ENCODE results near the gene NEURL2. TPM values are rescaled to one million over a fixed set of nuclear protein-coding genes. Genes with fewer than 3 reads are reported as not detected.

Gene NEURL2
- total RNA-seq, 1 donor from 2014 or later, result 7.4 TPM

DNA sequence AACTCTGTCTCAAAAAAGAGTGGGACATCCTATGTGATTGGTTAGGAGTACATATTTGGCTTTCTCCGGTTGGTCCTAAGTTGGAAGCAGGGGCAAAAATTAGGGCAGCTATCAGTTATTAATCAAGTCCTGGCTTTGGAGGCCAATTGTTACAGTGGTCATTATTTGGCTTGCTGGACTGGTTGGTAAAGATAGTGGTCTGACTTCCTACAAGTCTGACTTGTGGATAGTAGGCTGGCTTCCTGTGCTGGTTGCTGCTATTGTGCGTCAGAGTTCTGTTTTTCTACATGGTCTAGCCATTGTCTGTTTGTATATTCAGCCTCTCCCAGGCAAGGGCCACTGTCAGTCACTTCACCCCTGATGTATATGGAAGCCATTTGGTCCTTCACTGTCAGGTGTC lies 40.8 kb downstream of the NEURL2 start:
- no peak overlapping the region for H3K4me3 Mint-ChIP-seq (ENCODE audit: unreplicated experiment)
- H3K4me1 Mint-ChIP-seq (ENCODE audit: unreplicated experiment), result peaks cover 5% of the 10 kb centered on the region
- H3K36me3 Mint-ChIP-seq (ENCODE audit: unreplicated experiment), result peaks cover 16% of the 10 kb centered on the region
- no peak for DNase-seq (ENCODE audit: extremely low spot score, unreplicated experiment)
- TF ChIP-seq, protein P1, sequence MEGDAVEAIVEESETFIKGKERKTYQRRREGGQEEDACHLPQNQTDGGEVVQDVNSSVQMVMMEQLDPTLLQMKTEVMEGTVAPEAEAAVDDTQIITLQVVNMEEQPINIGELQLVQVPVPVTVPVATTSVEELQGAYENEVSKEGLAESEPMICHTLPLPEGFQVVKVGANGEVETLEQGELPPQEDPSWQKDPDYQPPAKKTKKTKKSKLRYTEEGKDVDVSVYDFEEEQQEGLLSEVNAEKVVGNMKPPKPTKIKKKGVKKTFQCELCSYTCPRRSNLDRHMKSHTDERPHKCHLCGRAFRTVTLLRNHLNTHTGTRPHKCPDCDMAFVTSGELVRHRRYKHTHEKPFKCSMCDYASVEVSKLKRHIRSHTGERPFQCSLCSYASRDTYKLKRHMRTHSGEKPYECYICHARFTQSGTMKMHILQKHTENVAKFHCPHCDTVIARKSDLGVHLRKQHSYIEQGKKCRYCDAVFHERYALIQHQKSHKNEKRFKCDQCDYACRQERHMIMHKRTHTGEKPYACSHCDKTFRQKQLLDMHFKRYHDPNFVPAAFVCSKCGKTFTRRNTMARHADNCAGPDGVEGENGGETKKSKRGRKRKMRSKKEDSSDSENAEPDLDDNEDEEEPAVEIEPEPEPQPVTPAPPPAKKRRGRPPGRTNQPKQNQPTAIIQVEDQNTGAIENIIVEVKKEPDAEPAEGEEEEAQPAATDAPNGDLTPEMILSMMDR (IDR thresholded peaks at IDR 0.05), result no peak
- no peak overlapping the region for H3K27ac Mint-ChIP-seq (ENCODE audit: unreplicated experiment)
- no peaks in the 10 kb centered on the region for H3K9me3 Mint-ChIP-seq (ENCODE audit: unreplicated experiment)
- no peaks in the 10 kb centered on the region for H3K27me3 Mint-ChIP-seq (ENCODE audit: unreplicated experiment)

- TF ChIP-seq, protein P1 (IDR thresholded peaks at IDR 0.05), result no peak
- H3K27me3 Mint-ChIP-seq (ENCODE audit: unreplicated experiment), result no peaks in the 10 kb centered on the region
- no peak overlapping the region for H3K27ac Mint-ChIP-seq (ENCODE audit: unreplicated experiment)
- H3K4me1 Mint-ChIP-seq (ENCODE audit: unreplicated experiment), result no peaks in the 10 kb centered on the region
- H3K36me3 Mint-ChIP-seq (ENCODE audit: unreplicated experiment), result peaks cover 20% of the 10 kb centered on the region
- no peak for DNase-seq (ENCODE audit: extremely low spot score, unreplicated experiment)
- H3K9me3 Mint-ChIP-seq (ENCODE audit: unreplicated experiment), result no peaks in the 10 kb centered on the region
- H3K4me3 Mint-ChIP-seq (ENCODE audit: unreplicated experiment), result no peak overlapping the region
Measured at GRCh38 chr20:45848969-45849582, 41.9 kb downstream of the NEURL2 start.

DNA sequence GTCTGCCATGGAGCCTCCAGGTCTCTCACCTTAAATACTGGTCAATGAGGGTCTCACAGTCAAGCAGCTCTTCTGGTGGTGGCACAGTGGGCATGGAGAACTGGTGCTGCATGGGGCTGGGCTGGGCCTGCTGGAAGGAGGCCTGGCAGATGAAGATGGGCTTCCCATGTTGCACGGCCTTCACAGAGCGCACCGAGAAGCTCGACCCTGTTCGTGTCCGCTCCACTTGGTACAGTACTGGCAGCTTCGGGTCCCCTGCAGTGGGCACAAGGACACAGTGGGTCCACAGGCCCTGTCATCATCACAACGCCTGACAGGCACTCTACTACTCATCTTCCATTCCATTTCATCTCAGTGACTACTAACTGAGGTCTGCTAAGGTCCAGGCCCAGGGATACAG lies 42.6 kb downstream of the NEURL2 start:
- Mint-ChIP-seq H3K27me3 (ENCODE audit: unreplicated experiment) (no peaks in the 10 kb centered on the region), H3K27ac (ENCODE audit: unreplicated experiment) (no peak overlapping the region), H3K9me3 (ENCODE audit: unreplicated experiment) (no peaks in the 10 kb centered on the region), H3K36me3 (ENCODE audit: unreplicated experiment) (peaks cover 22% of the 10 kb centered on the region), H3K4me3 (ENCODE audit: unreplicated experiment) (no peak overlapping the region), H3K4me1 (ENCODE audit: unreplicated experiment) (no peaks in the 10 kb centered on the region)
- TF ChIP-seq, protein P1 (IDR thresholded peaks at IDR 0.05), result no peak
- no peak for DNase-seq (ENCODE audit: extremely low spot score, unreplicated experiment)

- DNase-seq (ENCODE audit: extremely low spot score, unreplicated experiment), result no peak
- peaks cover 28% of the 10 kb centered on the region for H3K36me3 Mint-ChIP-seq (ENCODE audit: unreplicated experiment)
- no peak overlapping the region for H3K4me3 Mint-ChIP-seq (ENCODE audit: unreplicated experiment)
Measured at GRCh38 chr20:45845452-45845851, 45.6 kb downstream of the NEURL2 start.

DNA sequence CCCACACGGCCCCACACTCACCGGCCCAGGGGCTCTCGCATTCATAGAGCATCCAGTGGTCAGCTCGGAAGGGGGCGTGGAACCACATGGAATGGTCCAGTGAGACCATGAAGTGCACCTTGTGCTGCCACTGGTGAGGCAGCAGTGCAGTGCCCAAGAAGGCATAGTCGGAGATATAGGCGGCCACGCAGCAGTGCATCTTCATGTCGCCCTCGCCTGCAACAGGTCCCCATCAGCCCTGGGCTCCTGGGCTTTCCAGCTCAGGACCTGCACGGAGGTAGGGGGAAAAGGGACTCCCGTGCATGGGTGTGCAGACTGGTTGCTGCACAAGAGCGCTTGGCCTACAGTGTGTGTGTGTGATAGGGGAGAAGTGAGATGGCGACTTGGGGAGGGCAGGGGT lies 47.5 kb downstream of the NEURL2 start:
- no peak for DNase-seq (ENCODE audit: extremely low spot score, unreplicated experiment)
- Mint-ChIP-seq H3K27me3 (ENCODE audit: unreplicated experiment) (no peaks in the 10 kb centered on the region), H3K4me1 (ENCODE audit: unreplicated experiment) (peaks cover 1% of the 10 kb centered on the region), H3K4me3 (ENCODE audit: unreplicated experiment) (no peak overlapping the region), H3K36me3 (ENCODE audit: unreplicated experiment) (peaks cover 24% of the 10 kb centered on the region), H3K27ac (ENCODE audit: unreplicated experiment) (no peak overlapping the region), H3K9me3 (ENCODE audit: unreplicated experiment) (no peaks in the 10 kb centered on the region)
- TF ChIP-seq, protein P1 (IDR thresholded peaks at IDR 0.05), result no peak

More at GRCh38 chr20:45845452-45845851, 45.6 kb downstream of the NEURL2 start:
- H3K27me3 Mint-ChIP-seq (ENCODE audit: unreplicated experiment), result no peaks in the 10 kb centered on the region
- no peak overlapping the region for H3K27ac Mint-ChIP-seq (ENCODE audit: unreplicated experiment)
- H3K4me1 Mint-ChIP-seq (ENCODE audit: unreplicated experiment), result peaks cover 1% of the 10 kb centered on the region
- TF ChIP-seq, protein P1 (IDR thresholded peaks at IDR 0.05), result no peak
- no peaks in the 10 kb centered on the region for H3K9me3 Mint-ChIP-seq (ENCODE audit: unreplicated experiment)

Measured in osteocyte (in vitro differentiated cells).